ENCODE measurements around the gene ZDHHC8. TPM values are rescaled to one million over a fixed set of nuclear protein-coding genes. Genes with fewer than 3 reads are reported as not detected.

Gene ZDHHC8
- total RNA-seq, 1 donor from 2014 or later = 118 TPM

- H3K27me3 Mint-ChIP-seq (ENCODE audit: unreplicated experiment) = peaks cover 4% of the 10 kb centered on the region
- no peaks in the 10 kb centered on the region for H3K9me3 Mint-ChIP-seq (ENCODE audit: unreplicated experiment)
- no peak for DNase-seq (ENCODE audit: low spot score)
- no peak overlapping the region for H3K27ac Mint-ChIP-seq (ENCODE audit: unreplicated experiment)
- H3K4me1 Mint-ChIP-seq (ENCODE audit: unreplicated experiment) = peaks cover 5% of the 10 kb centered on the region
- H3K4me3 Mint-ChIP-seq (ENCODE audit: unreplicated experiment) = no peak overlapping the region
- TF ChIP-seq CTCF (IDR thresholded peaks at IDR 0.05; ENCODE audit: unreplicated experiment) = no peak
- no peaks in the 10 kb centered on the region for H3K36me3 Mint-ChIP-seq (ENCODE audit: low read depth, unreplicated experiment)
Measured at GRCh38 chr22:20191000-20191515, 59.5 kb downstream of the ZDHHC8 start.

- Mint-ChIP-seq H3K4me3 (ENCODE audit: unreplicated experiment) (no peak overlapping the region), H3K36me3 (ENCODE audit: low read depth, unreplicated experiment) (no peaks in the 10 kb centered on the region), H3K27ac (ENCODE audit: unreplicated experiment) (no peak overlapping the region), H3K27me3 (ENCODE audit: unreplicated experiment) (peaks cover 4% of the 10 kb centered on the region), H3K9me3 (ENCODE audit: unreplicated experiment) (no peaks in the 10 kb centered on the region), H3K4me1 (ENCODE audit: unreplicated experiment) (peaks cover 5% of the 10 kb centered on the region)
- no peak for TF ChIP-seq CTCF (IDR thresholded peaks at IDR 0.05; ENCODE audit: unreplicated experiment)
- DNase-seq (ENCODE audit: low spot score) = no peak
Measured at GRCh38 chr22:20191803-20192202, 60.2 kb downstream of the ZDHHC8 start.

- H3K4me3 Mint-ChIP-seq (ENCODE audit: unreplicated experiment) = no peak overlapping the region
- no peaks in the 10 kb centered on the region for H3K36me3 Mint-ChIP-seq (ENCODE audit: low read depth, unreplicated experiment)
- no peak overlapping the region for H3K27ac Mint-ChIP-seq (ENCODE audit: unreplicated experiment)
- no peak for TF ChIP-seq CTCF (IDR thresholded peaks at IDR 0.05; ENCODE audit: unreplicated experiment)
- H3K4me1 Mint-ChIP-seq (ENCODE audit: unreplicated experiment) = peaks cover 5% of the 10 kb centered on the region
- peaks cover 4% of the 10 kb centered on the region for H3K27me3 Mint-ChIP-seq (ENCODE audit: unreplicated experiment)
- no peaks in the 10 kb centered on the region for H3K9me3 Mint-ChIP-seq (ENCODE audit: unreplicated experiment)
- DNase-seq (ENCODE audit: low spot score) = no peak
Measured at GRCh38 chr22:20192293-20192971, 60.8 kb downstream of the ZDHHC8 start.

- H3K36me3 Mint-ChIP-seq (ENCODE audit: low read depth, unreplicated experiment) = no peaks in the 10 kb centered on the region
- DNase-seq (ENCODE audit: low spot score) = no peak
Measured at GRCh38 chr22:20192972-20193760, 61.6 kb downstream of the ZDHHC8 start.

More at GRCh38 chr22:20192972-20193760, 61.6 kb downstream of the ZDHHC8 start:
- no peak overlapping the region for H3K4me3 Mint-ChIP-seq (ENCODE audit: unreplicated experiment)
- H3K4me1 Mint-ChIP-seq (ENCODE audit: unreplicated experiment) = peaks cover 5% of the 10 kb centered on the region
- H3K27ac Mint-ChIP-seq (ENCODE audit: unreplicated experiment) = no peak overlapping the region
- peaks cover 4% of the 10 kb centered on the region for H3K27me3 Mint-ChIP-seq (ENCODE audit: unreplicated experiment)
- no peaks in the 10 kb centered on the region for H3K9me3 Mint-ChIP-seq (ENCODE audit: unreplicated experiment)
- no peak for TF ChIP-seq CTCF (IDR thresholded peaks at IDR 0.05; ENCODE audit: unreplicated experiment)

Data from endothelial cell (in vitro differentiated cells).